GM12891 (cell line): ENCODE measurements around the gene CXorf38.
A peak's percentile ranks its signal among the peaks of the same experiment; 100 is the strongest.

Experiments used
- PAX5 ChIP-seq: IDR thresholded peaks from 2 replicates; pipeline ENCODE4 v1.6.1; 2011; ENCODE audit warnings: low read length, moderate library complexity, mild to moderate bottlenecking; ENCODE audit not compliant: insufficient read depth, severe bottlenecking
- POLR2A ChIP-seq: IDR thresholded peaks from 2 replicates; pipeline ENCODE4 v1.6.1; 2011; ENCODE audit warnings: low read depth, low read length, control low read depth
- POLR2AphosphoS5 ChIP-seq: IDR thresholded peaks from 2 replicates; pipeline ENCODE4 v1.6.1; 2011; ENCODE audit warnings: low read depth, low read length, control low read depth
- POU2F2 ChIP-seq: IDR thresholded peaks from 2 replicates; pipeline ENCODE4 v1.6.1; 2011; ENCODE audit warnings: low read depth, mild to moderate bottlenecking, control low read depth, low read length, moderate library complexity
- SPI1 ChIP-seq: IDR thresholded peaks from 2 replicates; pipeline ENCODE4 v1.6.1; 2011; ENCODE audit warnings: low read depth, low read length, control low read depth
- TAF1 ChIP-seq: IDR thresholded peaks from 2 replicates; pipeline ENCODE4 v1.6.1; 2011; ENCODE audit warnings: low read depth, low read length, control low read depth

GRCh38 chrX:40647307-40648197 lies at the start of gene CXorf38:
- TF ChIP-seq TAF1 (no peak), POLR2AphosphoS5 (peak; percentile 51; the same call in 1 of the 2 replicates), POLR2A (peak; percentile 56; the same call in 1 of the 2 replicates), PAX5 (no peak), SPI1 (no peak), POU2F2 (no peak)
